Ishikawa (cell line): ENCODE results near the gene COL21A1.

Experiments
- CEBPB ChIP-seq: IDR thresholded peaks from 2 replicates; pipeline ENCODE4 v1.6.1; 2012
- CREB1 ChIP-seq: IDR thresholded peaks from 2 replicates; pipeline ENCODE4 v1.6.1; 2012; ENCODE audit warnings: low read depth
- EGR1 ChIP-seq: IDR thresholded peaks from 2 replicates; pipeline ENCODE4 v1.6.1; 2012
- EP300 ChIP-seq: IDR thresholded peaks from 2 replicates; pipeline ENCODE4 v1.6.1; 2012; ENCODE audit warnings: borderline replicate concordance
- FOXM1 ChIP-seq: IDR thresholded peaks from 2 replicates; pipeline ENCODE4 v1.6.1; 2012; ENCODE audit warnings: low read depth, borderline replicate concordance
- MAX ChIP-seq: IDR thresholded peaks from 2 replicates; pipeline ENCODE4 v1.6.1; 2012
- NFIC ChIP-seq: IDR thresholded peaks from 2 replicates; pipeline ENCODE4 v1.6.1; 2012
- RAD21 ChIP-seq: IDR thresholded peaks from 2 replicates; pipeline ENCODE4 v1.6.1; 2012; ENCODE audit warnings: low read depth
- REST ChIP-seq: IDR thresholded peaks from 2 replicates; pipeline ENCODE4 v1.6.1; 2012; ENCODE audit warnings: low read depth, mild to moderate bottlenecking
- TAF1 ChIP-seq: IDR thresholded peaks from 2 replicates; pipeline ENCODE4 v1.6.1; 2012; ENCODE audit warnings: low read depth, mild to moderate bottlenecking
- TCF12 ChIP-seq: IDR thresholded peaks from 2 replicates; pipeline ENCODE4 v1.6.1; 2012; ENCODE audit warnings: low read depth
- TEAD4 ChIP-seq: IDR thresholded peaks from 2 replicates; pipeline ENCODE4 v1.6.1; 2012
- USF1 ChIP-seq: IDR thresholded peaks from 2 replicates; pipeline ENCODE4 v1.6.1; 2012
- YY1 ChIP-seq: IDR thresholded peaks from 2 replicates; pipeline ENCODE4 v1.6.1; 2012; ENCODE audit warnings: low read depth
- ZBTB7A ChIP-seq: IDR thresholded peaks from 2 replicates; pipeline ENCODE4 v1.6.1; 2012; ENCODE audit warnings: low read depth

Gene COL21A1

GRCh38 chr6:56151609-56152224 is 95.7 kb downstream of the COL21A1 start:
- TF ChIP-seq TAF1, result no peak
- no peak for TF ChIP-seq EGR1
- TF ChIP-seq CREB1, result no peak
- TF ChIP-seq CEBPB, result no peak
- no peak for TF ChIP-seq NFIC
- no peak for TF ChIP-seq TCF12
- no peak for TF ChIP-seq EP300

GRCh38 chr6:56148488-56149186 is 98.7 kb downstream of the COL21A1 start:
- TF ChIP-seq RAD21 (no peak), MAX (no peak), EGR1 (no peak), REST (no peak), FOXM1 (no peak), CREB1 (no peak), TAF1 (no peak), CEBPB (no peak), YY1 (no peak), TEAD4 (no peak), USF1 (no peak), ZBTB7A (no peak), EP300 (no peak), TCF12 (no peak), NFIC (no peak)

GRCh38 chr6:56147766-56148165 is 99.6 kb downstream of the COL21A1 start:
- TF ChIP-seq ZBTB7A, result no peak
- TF ChIP-seq NFIC, result no peak
- no peak for TF ChIP-seq RAD21
- TF ChIP-seq FOXM1, result no peak
- no peak for TF ChIP-seq TCF12
- TF ChIP-seq MAX, result no peak
- no peak for TF ChIP-seq TEAD4
- TF ChIP-seq YY1, result no peak
- no peak for TF ChIP-seq EP300
- TF ChIP-seq USF1, result no peak
- no peak for TF ChIP-seq EGR1
- no peak for TF ChIP-seq CREB1
- no peak for TF ChIP-seq CEBPB

GRCh38 chr6:56146086-56146485 is 101.3 kb downstream of the COL21A1 start:
- TF ChIP-seq YY1 (no peak), CREB1 (no peak), TEAD4 (no peak)

- TF ChIP-seq TAF1, result no peak
Measured at GRCh38 chr6:56145616-56146015, 101.8 kb downstream of the COL21A1 start.

GRCh38 chr6:56144538-56145324 is 102.6 kb downstream of the COL21A1 start:
- no peak for TF ChIP-seq MAX
- TF ChIP-seq EP300, result no peak
- TF ChIP-seq TEAD4, result no peak

- TF ChIP-seq ZBTB7A, result no peak
- no peak for TF ChIP-seq NFIC
- TF ChIP-seq YY1, result no peak
- no peak for TF ChIP-seq RAD21
Measured at GRCh38 chr6:56143796-56144195, 103.6 kb downstream of the COL21A1 start.

GRCh38 chr6:56140090-56140489 is 107.3 kb downstream of the COL21A1 start:
- TF ChIP-seq NFIC, result no peak
- TF ChIP-seq EP300, result no peak
- TF ChIP-seq REST, result no peak
- TF ChIP-seq RAD21, result no peak
- TF ChIP-seq ZBTB7A, result no peak
- TF ChIP-seq FOXM1, result no peak
- TF ChIP-seq USF1, result no peak
- TF ChIP-seq CEBPB, result no peak
- no peak for TF ChIP-seq TCF12
- no peak for TF ChIP-seq CREB1
- no peak for TF ChIP-seq TEAD4
- TF ChIP-seq EGR1, result no peak
- no peak for TF ChIP-seq TAF1
- TF ChIP-seq MAX, result no peak
- TF ChIP-seq YY1, result no peak
